HG03575 (cell line): ENCODE measurements around the gene SPINT4.
"Not testable (repeated sequence)": the region's sequence is repeated elsewhere in the genome, so short reads cannot be mapped to it uniquely, and the experiment has no call there.

ENCODE experiments used
- ATAC-seq: cut with Tn5 transposase; IDR thresholded peaks from one replicate; pipeline ENCODE4 v1.9.1; 2021; ENCODE audit not compliant: unreplicated experiment, insufficient number of reproducible peaks, low FRiP score; ENCODE audit errors: extremely low read depth

Gene SPINT4

GRCh38 chr20:45761966-45762365 is 39.8 kb downstream of the SPINT4 start:
- not testable (repeated sequence) for ATAC-seq

GRCh38 chr20:45764618-45765282 is 42.6 kb downstream of the SPINT4 start:
- not testable (repeated sequence) for ATAC-seq

- no peak for ATAC-seq
These were observed 43.2 kb downstream of the SPINT4 start for GRCh38 chr20:45765307-45765875.

- no peak for ATAC-seq
These were observed 43.8 kb downstream of the SPINT4 start for GRCh38 chr20:45765980-45766379.

GRCh38 chr20:45768479-45768878 is 46.3 kb downstream of the SPINT4 start:
- no peak for ATAC-seq

- no peak for ATAC-seq
These were observed 49.1 kb downstream of the SPINT4 start for GRCh38 chr20:45771182-45771759.

- ATAC-seq, result no peak
These were observed 50.5 kb downstream of the SPINT4 start for GRCh38 chr20:45772693-45773092.

- no peak for ATAC-seq
These were observed 52.8 kb downstream of the SPINT4 start for GRCh38 chr20:45774945-45775344.

GRCh38 chr20:45775411-45775810 is 53.3 kb downstream of the SPINT4 start:
- no peak for ATAC-seq
